GM23338 (cell line): Measurements from ENCODE around the gene RTL1. TPM values are rescaled to one million over a fixed set of nuclear protein-coding genes. Genes with fewer than 3 reads are reported as not detected.
A peak's percentile ranks its signal among the peaks of the same experiment; 100 is the strongest.

Experiments used
- ATAC-seq: fragments of 200-7000 bp; cut with Tn5 transposase; 3 replicates; pipeline ENCODE4 v1.9.1; 2020
- DNase-seq: peaks from one replicate; pipeline ENCODE4 v3.0.0-alpha.2; 2015; ENCODE audit warnings: low spot score
- H2AFZ ChIP-seq: fragments of 200-600 bp; sonication (generic); 2 replicates; pipeline ENCODE4 v1.8.0; 2016; ENCODE audit warnings: antibody characterized with exemption, mild to moderate bottlenecking, moderate library complexity
- H3F3A ChIP-seq: fragments of 200-600 bp; sonication (generic); replicated peaks from 2 replicates; pipeline ENCODE4 v1.8.0; 2017; ENCODE audit warnings: antibody characterized with exemption, mixed run types, low read depth
- H3K27ac ChIP-seq: fragments of 200-600 bp; sonication (generic); 2 replicates; pipeline ENCODE4 v1.6.1; 2016; ENCODE audit warnings: low read depth
- H3K27me3 ChIP-seq: fragments of 200-600 bp; sonication (generic); 2 replicates; pipeline ENCODE4 v1.8.0; 2016; ENCODE audit warnings: mild to moderate bottlenecking, mixed run types, moderate library complexity; ENCODE audit not compliant: insufficient read depth
- H3K36me3 ChIP-seq: fragments of 200-600 bp; sonication (generic); 2 replicates; pipeline ENCODE4 v1.8.0; 2016; ENCODE audit warnings: mild to moderate bottlenecking; ENCODE audit not compliant: insufficient read depth
- H3K4me1 ChIP-seq: fragments of 200-600 bp; sonication (generic); 2 replicates; pipeline ENCODE4 v1.8.0; 2016; ENCODE audit warnings: mild to moderate bottlenecking, moderate library complexity; ENCODE audit not compliant: insufficient read depth
- H3K4me2 ChIP-seq: fragments of 200-600 bp; sonication (generic); 2 replicates; pipeline ENCODE4 v1.7.1; 2017; ENCODE audit warnings: mixed run types
- H3K4me3 ChIP-seq: fragments of 200-600 bp; sonication (generic); 2 replicates; pipeline ENCODE4 v1.6.1; 2016; ENCODE audit warnings: mixed run types
- H3K79me2 ChIP-seq: fragments of 200-600 bp; sonication (generic); replicated peaks from 2 replicates; pipeline ENCODE4 v1.8.0; 2017; ENCODE audit warnings: mild to moderate bottlenecking; ENCODE audit not compliant: insufficient read depth
- H3K9me2 ChIP-seq: fragments of 200-600 bp; sonication (generic); 2 replicates; pipeline ENCODE4 v1.8.0; 2017; ENCODE audit not compliant: insufficient read depth
- H4K20me1 ChIP-seq: fragments of 200-600 bp; sonication (generic); replicated peaks from 2 replicates; pipeline ENCODE4 v1.8.0; 2017; ENCODE audit warnings: mild to moderate bottlenecking; ENCODE audit not compliant: insufficient read depth
- H3K27ac Mint-ChIP-seq: 2 replicates; pipeline ENCODE4 v1.8.0; 2020; ENCODE audit warnings: inconsistent platforms, mild to moderate bottlenecking, moderate library complexity, mixed read lengths
- H3K27me3 Mint-ChIP-seq: 3 replicates; pipeline ENCODE4 v1.8.0; 2022; ENCODE audit warnings: low read depth, mild to moderate bottlenecking, moderate library complexity, mixed read lengths, inconsistent platforms; ENCODE audit not compliant: insufficient read depth, poor library complexity
- H3K36me3 Mint-ChIP-seq: 3 replicates; pipeline ENCODE4 v1.8.0; 2021; ENCODE audit warnings: low read depth, mild to moderate bottlenecking, inconsistent platforms, moderate library complexity, mixed read lengths
- H3K4me1 Mint-ChIP-seq: 3 replicates; pipeline ENCODE4 v1.8.0; 2020; ENCODE audit warnings: mild to moderate bottlenecking, inconsistent platforms, mixed read lengths
- H3K4me3 Mint-ChIP-seq: 3 replicates; pipeline ENCODE4 v1.8.0; 2021; ENCODE audit warnings: moderate library complexity, mild to moderate bottlenecking, inconsistent platforms, mixed read lengths
- H3K9me3 Mint-ChIP-seq: 3 replicates; pipeline ENCODE4 v1.8.0; 2020; ENCODE audit warnings: moderate library complexity, mild to moderate bottlenecking, inconsistent platforms, mixed read lengths
- POLR2AphosphoS5 ChIP-seq: IDR thresholded peaks from 2 replicates; pipeline ENCODE4 v1.6.1; 2016; ENCODE audit warnings: antibody characterized with exemption, low read depth
- STAT1 ChIP-seq: IDR thresholded peaks from one replicate; pipeline ENCODE4 v1.6.1; 2016; ENCODE audit warnings: antibody characterized with exemption; ENCODE audit not compliant: unreplicated experiment
- ZNF331 ChIP-seq: fragments of 250-450 bp; sonication (Bioruptor Pico); IDR thresholded peaks from 2 replicates; pipeline ENCODE4 v1.5.0; 2020; ENCODE audit warnings: low read depth, mild to moderate bottlenecking, moderate library complexity
- polyA plus RNA-seq: library from polyadenylated mRNA; unstranded; fragments of >200 nt; fragmentation: Nextera tagmentation; extraction: Ambion mirVana; gene quantifications from 2 replicates; pipeline ENCODE4 v1.2.1, GENCODE V29; 2016
- total RNA-seq: library from RNA; depleted of rRNA; stranded (reverse); fragments of >200 nt; shearing (Covaris generic); gene quantifications from 2 replicates; pipeline ENCODE4 v1.2.3, GENCODE V29; 2014
- TF ChIP-seq, protein P1 (sequence below), 2 experiments: fragments of 200-600 bp in 1 of 2; sonication (generic) in 1 of 2; conservative IDR thresholded peaks; 2 replicates each; pipeline versions ENCODE4 v1.5.1 to v1.6.1; 2016 to 2017; ENCODE audit warnings: antibody characterized with exemption in 2 of 2, low read depth in 2 of 2, mild to moderate bottlenecking in 2 of 2, moderate library complexity in 1 of 2
- TF ChIP-seq, protein P2 (sequence below): fragments of 250-450 bp; sonication (Bioruptor Pico); IDR thresholded peaks from 2 replicates; pipeline ENCODE4 v1.5.0; 2020; ENCODE audit warnings: mild to moderate bottlenecking, moderate library complexity

Gene RTL1
- total and polyA plus RNA-seq, 2 experiments from 2014 or later = not detected

DNA sequence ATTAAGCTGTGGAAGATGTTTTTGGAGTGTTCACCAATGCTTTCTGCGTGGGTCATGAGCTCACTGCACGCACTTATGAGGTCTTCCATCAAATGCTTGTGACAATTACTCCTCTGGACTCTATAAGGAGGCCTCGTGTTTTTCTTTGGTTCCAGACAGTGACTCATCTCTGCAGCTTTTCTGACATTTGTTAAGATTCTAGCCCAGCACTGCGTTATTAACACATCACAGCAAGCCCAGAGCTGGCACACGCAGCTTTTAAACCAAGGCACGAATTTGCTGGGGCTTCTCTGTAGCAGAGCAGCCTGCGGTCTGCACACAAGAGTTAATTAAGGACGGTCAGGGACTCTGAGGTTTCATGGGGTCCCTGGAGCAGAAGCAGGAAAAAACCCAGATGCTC, 60.7 kb downstream of the RTL1 start:
- TF ChIP-seq ZNF331 (no peak), POLR2AphosphoS5 (no peak), STAT1 (no peak)
- TF ChIP-seq, protein P1, sequence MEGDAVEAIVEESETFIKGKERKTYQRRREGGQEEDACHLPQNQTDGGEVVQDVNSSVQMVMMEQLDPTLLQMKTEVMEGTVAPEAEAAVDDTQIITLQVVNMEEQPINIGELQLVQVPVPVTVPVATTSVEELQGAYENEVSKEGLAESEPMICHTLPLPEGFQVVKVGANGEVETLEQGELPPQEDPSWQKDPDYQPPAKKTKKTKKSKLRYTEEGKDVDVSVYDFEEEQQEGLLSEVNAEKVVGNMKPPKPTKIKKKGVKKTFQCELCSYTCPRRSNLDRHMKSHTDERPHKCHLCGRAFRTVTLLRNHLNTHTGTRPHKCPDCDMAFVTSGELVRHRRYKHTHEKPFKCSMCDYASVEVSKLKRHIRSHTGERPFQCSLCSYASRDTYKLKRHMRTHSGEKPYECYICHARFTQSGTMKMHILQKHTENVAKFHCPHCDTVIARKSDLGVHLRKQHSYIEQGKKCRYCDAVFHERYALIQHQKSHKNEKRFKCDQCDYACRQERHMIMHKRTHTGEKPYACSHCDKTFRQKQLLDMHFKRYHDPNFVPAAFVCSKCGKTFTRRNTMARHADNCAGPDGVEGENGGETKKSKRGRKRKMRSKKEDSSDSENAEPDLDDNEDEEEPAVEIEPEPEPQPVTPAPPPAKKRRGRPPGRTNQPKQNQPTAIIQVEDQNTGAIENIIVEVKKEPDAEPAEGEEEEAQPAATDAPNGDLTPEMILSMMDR (conservative IDR thresholded peaks at IDR 0.05; ENCODE audit: low read depth in 2 of 2) = no peak
- TF ChIP-seq, protein P2, sequence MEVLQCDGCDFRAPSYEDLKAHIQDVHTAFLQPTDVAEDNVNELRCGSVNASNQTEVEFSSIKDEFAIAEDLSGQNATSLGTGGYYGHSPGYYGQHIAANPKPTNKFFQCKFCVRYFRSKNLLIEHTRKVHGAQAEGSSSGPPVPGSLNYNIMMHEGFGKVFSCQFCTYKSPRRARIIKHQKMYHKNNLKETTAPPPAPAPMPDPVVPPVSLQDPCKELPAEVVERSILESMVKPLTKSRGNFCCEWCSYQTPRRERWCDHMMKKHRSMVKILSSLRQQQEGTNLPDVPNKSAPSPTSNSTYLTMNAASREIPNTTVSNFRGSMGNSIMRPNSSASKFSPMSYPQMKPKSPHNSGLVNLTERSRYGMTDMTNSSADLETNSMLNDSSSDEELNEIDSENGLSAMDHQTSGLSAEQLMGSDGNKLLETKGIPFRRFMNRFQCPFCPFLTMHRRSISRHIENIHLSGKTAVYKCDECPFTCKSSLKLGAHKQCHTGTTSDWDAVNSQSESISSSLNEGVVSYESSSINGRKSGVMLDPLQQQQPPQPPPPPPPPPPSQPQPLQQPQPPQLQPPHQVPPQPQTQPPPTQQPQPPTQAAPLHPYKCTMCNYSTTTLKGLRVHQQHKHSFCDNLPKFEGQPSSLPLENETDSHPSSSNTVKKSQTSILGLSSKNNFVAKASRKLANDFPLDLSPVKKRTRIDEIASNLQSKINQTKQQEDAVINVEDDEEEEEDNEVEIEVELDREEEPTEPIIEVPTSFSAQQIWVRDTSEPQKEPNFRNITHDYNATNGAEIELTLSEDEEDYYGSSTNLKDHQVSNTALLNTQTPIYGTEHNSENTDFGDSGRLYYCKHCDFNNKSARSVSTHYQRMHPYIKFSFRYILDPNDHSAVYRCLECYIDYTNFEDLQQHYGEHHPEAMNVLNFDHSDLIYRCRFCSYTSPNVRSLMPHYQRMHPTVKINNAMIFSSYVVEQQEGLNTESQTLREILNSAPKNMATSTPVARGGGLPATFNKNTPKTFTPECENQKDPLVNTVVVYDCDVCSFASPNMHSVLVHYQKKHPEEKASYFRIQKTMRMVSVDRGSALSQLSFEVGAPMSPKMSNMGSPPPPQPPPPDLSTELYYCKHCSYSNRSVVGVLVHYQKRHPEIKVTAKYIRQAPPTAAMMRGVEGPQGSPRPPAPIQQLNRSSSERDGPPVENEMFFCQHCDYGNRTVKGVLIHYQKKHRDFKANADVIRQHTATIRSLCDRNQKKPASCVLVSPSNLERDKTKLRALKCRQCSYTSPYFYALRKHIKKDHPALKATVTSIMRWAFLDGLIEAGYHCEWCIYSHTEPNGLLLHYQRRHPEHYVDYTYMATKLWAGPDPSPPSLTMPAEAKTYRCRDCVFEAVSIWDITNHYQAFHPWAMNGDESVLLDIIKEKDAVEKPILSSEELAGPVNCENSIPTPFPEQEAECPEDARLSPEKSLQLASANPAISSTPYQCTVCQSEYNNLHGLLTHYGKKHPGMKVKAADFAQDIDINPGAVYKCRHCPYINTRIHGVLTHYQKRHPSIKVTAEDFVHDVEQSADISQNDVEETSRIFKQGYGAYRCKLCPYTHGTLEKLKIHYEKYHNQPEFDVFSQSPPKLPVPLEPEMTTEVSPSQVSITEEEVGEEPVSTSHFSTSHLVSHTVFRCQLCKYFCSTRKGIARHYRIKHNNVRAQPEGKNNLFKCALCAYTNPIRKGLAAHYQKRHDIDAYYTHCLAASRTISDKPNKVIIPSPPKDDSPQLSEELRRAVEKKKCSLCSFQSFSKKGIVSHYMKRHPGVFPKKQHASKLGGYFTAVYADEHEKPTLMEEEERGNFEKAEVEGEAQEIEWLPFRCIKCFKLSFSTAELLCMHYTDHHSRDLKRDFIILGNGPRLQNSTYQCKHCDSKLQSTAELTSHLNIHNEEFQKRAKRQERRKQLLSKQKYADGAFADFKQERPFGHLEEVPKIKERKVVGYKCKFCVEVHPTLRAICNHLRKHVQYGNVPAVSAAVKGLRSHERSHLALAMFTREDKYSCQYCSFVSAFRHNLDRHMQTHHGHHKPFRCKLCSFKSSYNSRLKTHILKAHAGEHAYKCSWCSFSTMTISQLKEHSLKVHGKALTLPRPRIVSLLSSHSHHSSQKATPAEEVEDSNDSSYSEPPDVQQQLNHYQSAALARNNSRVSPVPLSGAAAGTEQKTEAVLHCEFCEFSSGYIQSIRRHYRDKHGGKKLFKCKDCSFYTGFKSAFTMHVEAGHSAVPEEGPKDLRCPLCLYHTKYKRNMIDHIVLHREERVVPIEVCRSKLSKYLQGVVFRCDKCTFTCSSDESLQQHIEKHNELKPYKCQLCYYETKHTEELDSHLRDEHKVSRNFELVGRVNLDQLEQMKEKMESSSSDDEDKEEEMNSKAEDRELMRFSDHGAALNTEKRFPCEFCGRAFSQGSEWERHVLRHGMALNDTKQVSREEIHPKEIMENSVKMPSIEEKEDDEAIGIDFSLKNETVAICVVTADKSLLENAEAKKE (CRISPR knock-in tag) = no peak
- H3K4me2 ChIP-seq = no peak overlapping the region

More for the DNA sequence above, 60.7 kb downstream of the RTL1 start:
- Mint-ChIP-seq H3K36me3 (no peaks in the 10 kb centered on the region), H3K27me3 (peaks cover 16% of the 10 kb centered on the region), H3K9me3 (no peaks in the 10 kb centered on the region), H3K4me1 (peaks cover 41% of the 10 kb centered on the region), H3K27ac (no peak overlapping the region), H3K4me3 (no peak overlapping the region)
- no peaks in the 10 kb centered on the region for H3K27me3 ChIP-seq
- 0 out of 2 replicates have a peak overlapping the region, but pooled peaks have one; percentile 64 for H2AFZ ChIP-seq
- H3K79me2 ChIP-seq = no peaks in the 10 kb centered on the region
- H3K9me2 ChIP-seq = no peaks in the 10 kb centered on the region
- DNase-seq (no peak), ATAC-seq (no peak)
- no peaks in the 10 kb centered on the region for H3K36me3 ChIP-seq
- H3K27ac ChIP-seq = no peak overlapping the region
- H3K4me3 ChIP-seq = no peak overlapping the region
- peaks cover 19% of the 10 kb centered on the region for H3K4me1 ChIP-seq
- no peaks in the 10 kb centered on the region for H4K20me1 ChIP-seq
- no peaks in the 10 kb centered on the region for H3F3A ChIP-seq
